Hepatocyte (in vitro differentiated cells): ENCODE results near the gene NTF4. TPM values are rescaled to one million over a fixed set of nuclear protein-coding genes. Genes with fewer than 3 reads are reported as not detected.
A peak's percentile ranks its signal among the peaks of the same experiment; 100 is the strongest.
"Not testable (repeated sequence)": the region's sequence is repeated elsewhere in the genome, so short reads cannot be mapped to it uniquely, and the experiment has no call there.

Experiments
- DNase-seq: peaks from one replicate; pipeline ENCODE4 v3.0.0-alpha.2; 2016; ENCODE audit warnings: low spot score
- H2AFZ ChIP-seq: fragments of 200-600 bp; sonication (generic); 2 replicates; pipeline ENCODE4 v1.6.0; 2016; ENCODE audit warnings: antibody characterized with exemption, mild to moderate bottlenecking
- H3K27ac ChIP-seq: fragments of 200-600 bp; sonication (generic); 2 replicates; pipeline ENCODE4 v1.5.1; 2016; ENCODE audit warnings: mild to moderate bottlenecking
- H3K27me3 ChIP-seq: fragments of 200-600 bp; sonication (generic); 2 replicates; pipeline ENCODE4 v1.6.1; 2016
- H3K36me3 ChIP-seq: fragments of 200-600 bp; sonication (generic); replicated peaks from 2 replicates; pipeline ENCODE4 v1.5.1; 2016; ENCODE audit warnings: low read depth; ENCODE audit not compliant: insufficient read depth
- H3K4me1 ChIP-seq: fragments of 200-600 bp; sonication (generic); 2 replicates; pipeline ENCODE4 v1.5.1; 2016; ENCODE audit warnings: mild to moderate bottlenecking, moderate library complexity; ENCODE audit not compliant: insufficient read depth
- H3K4me2 ChIP-seq: fragments of 200-600 bp; sonication (generic); 2 replicates; pipeline ENCODE4 v1.6.0; 2016
- H3K4me3 ChIP-seq: fragments of 200-600 bp; sonication (generic); 2 replicates; pipeline ENCODE4 v1.5.1; 2016; ENCODE audit warnings: mild to moderate bottlenecking
- H3K79me2 ChIP-seq: fragments of 200-600 bp; sonication (generic); 2 replicates; pipeline ENCODE4 v1.6.0; 2017; ENCODE audit warnings: mild to moderate bottlenecking
- H3K9me2 ChIP-seq: fragments of 200-600 bp; sonication (generic); replicated peaks from 2 replicates; pipeline ENCODE4 v1.6.0; 2017; ENCODE audit warnings: mild to moderate bottlenecking; ENCODE audit not compliant: insufficient read depth
- H3K9me3 ChIP-seq: fragments of 200-600 bp; sonication (generic); 2 replicates; pipeline ENCODE4 v1.5.1; 2016; ENCODE audit warnings: low read depth, mild to moderate bottlenecking
- H4K20me1 ChIP-seq: fragments of 200-600 bp; sonication (generic); 2 replicates; pipeline ENCODE4 v1.6.0; 2016; ENCODE audit warnings: mild to moderate bottlenecking; ENCODE audit not compliant: insufficient read depth, poor library complexity, severe bottlenecking
- EZH2 ChIP-seq: fragments of 200-600 bp; sonication (generic); IDR thresholded peaks from 2 replicates; pipeline ENCODE4 v1.6.1; 2016; ENCODE audit warnings: antibody characterized with exemption, mild to moderate bottlenecking, borderline replicate concordance
- EZH2phosphoT487 ChIP-seq: fragments of 200-600 bp; sonication (generic); IDR thresholded peaks from one replicate; pipeline ENCODE4 v1.6.1; 2018; ENCODE audit warnings: antibody characterized with exemption, mild to moderate bottlenecking, low read depth, moderate library complexity; ENCODE audit not compliant: unreplicated experiment, severe bottlenecking
- WGBS: methylation state at CpG from one replicate; pipeline ENCODE4 v1.1.6; 2016; ENCODE audit warnings: low lambda C conversion rate; ENCODE audit errors: missing lambda C conversion rate; 5-methylcytosine and 5-hydroxymethylcytosine counted together
- polyA plus RNA-seq: library from polyadenylated mRNA; unstranded; fragments of >200 nt; fragmentation: Nextera tagmentation; extraction: Ambion mirVana; gene quantifications from 2 replicates; pipeline ENCODE4 v1.2.1, GENCODE V29; 2016
- total RNA-seq: library from RNA; depleted of rRNA; stranded (reverse); fragments of >200 nt; gene quantifications from 2 replicates; pipeline ENCODE4 v1.2.3, GENCODE V29; 2014
- TF ChIP-seq, protein P1 (sequence below): fragments of 200-600 bp; sonication (generic); IDR thresholded peaks from 2 replicates; pipeline ENCODE4 v1.5.1; 2016; ENCODE audit warnings: antibody characterized with exemption, mild to moderate bottlenecking; ENCODE audit not compliant: poor library complexity

The NTF4 gene
- total and polyA plus RNA-seq, 2 experiments from 2014 or later, result 2.9 to 6.9 TPM

DNA sequence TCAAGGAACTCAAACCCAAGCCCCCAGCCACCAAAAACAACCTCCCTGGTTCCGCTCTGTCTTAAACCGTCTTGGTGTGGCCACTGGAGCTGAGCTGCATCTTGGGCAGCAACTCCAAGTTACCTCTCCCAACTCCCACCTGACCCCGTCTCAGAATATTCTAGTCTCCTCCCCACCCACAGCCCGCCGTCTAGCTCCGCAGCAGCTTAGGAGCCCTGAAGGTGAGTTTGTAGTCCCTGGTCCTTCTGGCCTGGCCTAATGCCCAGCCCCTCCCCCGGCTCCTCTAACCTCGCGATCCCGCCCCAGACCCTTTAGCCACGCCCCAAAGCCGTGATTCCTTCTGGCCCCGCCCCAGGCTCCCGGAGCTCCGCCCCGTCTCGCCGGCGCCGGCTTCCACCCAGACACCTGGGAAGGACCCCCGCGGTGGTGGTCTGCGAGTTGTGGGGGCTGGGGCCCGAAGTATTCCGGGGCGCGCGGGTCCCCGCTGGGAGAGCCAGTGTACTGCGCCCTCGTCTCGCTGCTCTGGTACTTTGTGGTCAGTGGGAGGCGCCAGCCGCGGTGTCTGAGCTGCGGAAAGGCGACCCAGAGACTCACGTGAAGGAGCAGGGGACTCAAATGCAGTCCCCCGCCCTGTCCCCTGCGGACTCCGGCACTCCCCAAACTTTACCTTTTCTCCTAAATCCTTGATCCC, 45.2 kb downstream of the NTF4 start:
- Histone ChIP-seq H3K4me3 (no peak overlapping the region), H3K27me3 (peaks cover 27% of the 10 kb centered on the region), H3K79me2 (no peaks in the 10 kb centered on the region), H3K4me1 (peaks cover 9% of the 10 kb centered on the region), H2AFZ (no peak overlapping the region), H3K27ac (no peak overlapping the region), H3K9me2 (no peaks in the 10 kb centered on the region), H3K36me3 (no peaks in the 10 kb centered on the region), H3K9me3 (no peaks in the 10 kb centered on the region), H4K20me1 (no peaks in the 10 kb centered on the region), H3K4me2 (peak overlapping the region; percentile 51)
- 44% methylated on average over 41 of the region's 41 CpGs for WGBS
- TF ChIP-seq EZH2, result no peak
- no peak for TF ChIP-seq EZH2phosphoT487
- TF ChIP-seq, protein P1, sequence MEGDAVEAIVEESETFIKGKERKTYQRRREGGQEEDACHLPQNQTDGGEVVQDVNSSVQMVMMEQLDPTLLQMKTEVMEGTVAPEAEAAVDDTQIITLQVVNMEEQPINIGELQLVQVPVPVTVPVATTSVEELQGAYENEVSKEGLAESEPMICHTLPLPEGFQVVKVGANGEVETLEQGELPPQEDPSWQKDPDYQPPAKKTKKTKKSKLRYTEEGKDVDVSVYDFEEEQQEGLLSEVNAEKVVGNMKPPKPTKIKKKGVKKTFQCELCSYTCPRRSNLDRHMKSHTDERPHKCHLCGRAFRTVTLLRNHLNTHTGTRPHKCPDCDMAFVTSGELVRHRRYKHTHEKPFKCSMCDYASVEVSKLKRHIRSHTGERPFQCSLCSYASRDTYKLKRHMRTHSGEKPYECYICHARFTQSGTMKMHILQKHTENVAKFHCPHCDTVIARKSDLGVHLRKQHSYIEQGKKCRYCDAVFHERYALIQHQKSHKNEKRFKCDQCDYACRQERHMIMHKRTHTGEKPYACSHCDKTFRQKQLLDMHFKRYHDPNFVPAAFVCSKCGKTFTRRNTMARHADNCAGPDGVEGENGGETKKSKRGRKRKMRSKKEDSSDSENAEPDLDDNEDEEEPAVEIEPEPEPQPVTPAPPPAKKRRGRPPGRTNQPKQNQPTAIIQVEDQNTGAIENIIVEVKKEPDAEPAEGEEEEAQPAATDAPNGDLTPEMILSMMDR, result peak; percentile 2
- DNase-seq, result peak; percentile 49

DNA sequence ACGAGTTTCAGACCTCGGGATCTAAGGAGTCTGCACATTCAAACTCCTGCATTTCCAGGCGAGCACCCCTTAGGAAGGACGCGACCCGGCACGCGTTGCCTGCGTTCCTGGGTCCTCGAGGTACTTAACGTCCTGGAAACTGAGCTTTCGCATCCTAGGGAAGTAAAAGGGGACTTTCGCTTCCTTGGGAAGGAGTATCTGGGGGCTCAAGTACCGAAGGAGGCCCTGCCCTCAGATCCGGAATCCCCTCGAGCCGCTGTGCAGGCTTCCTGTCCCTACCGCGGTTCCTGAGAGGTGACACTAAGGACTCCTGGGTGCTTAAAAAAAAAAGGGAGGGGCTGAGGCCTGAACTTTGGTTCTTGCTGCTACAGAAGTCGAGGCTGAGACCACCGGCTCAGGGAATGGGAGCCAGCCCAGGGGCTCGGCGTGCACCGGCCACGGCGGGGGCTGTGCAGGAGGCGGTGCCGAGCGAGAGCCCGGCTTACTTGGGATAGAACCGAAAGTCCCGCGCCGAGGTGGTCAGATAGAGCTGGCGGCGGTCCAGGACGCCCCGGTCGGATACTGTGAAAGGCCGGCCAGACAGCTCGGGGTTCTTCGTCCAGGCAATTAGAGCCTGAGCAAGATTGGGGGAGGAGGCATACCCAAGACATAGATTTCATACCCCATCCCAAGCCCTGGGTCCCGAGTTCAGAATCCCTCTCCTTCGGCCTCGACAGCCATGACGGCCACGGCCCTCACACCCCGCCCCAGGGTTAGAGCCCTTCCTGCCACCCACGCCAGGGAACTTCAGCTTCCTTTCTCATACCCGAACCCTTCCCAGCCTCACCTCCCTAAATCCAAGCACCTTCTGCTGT, 46.0 kb downstream of the NTF4 start:
- not testable (repeated sequence) for H3K36me3 ChIP-seq, H3K4me1 ChIP-seq, H3K9me3 ChIP-seq, DNase-seq, H4K20me1 ChIP-seq, H3K27ac ChIP-seq, H3K79me2 ChIP-seq, H3K9me2 ChIP-seq, H3K4me3 ChIP-seq
- peaks cover 27% of the 10 kb centered on the region for H3K27me3 ChIP-seq
- 64% methylated on average over 42 of the region's 50 CpGs for WGBS
- H3K4me2 ChIP-seq, result peak overlapping the region; percentile 91
- peak overlapping the region; percentile 6 for H2AFZ ChIP-seq

DNA sequence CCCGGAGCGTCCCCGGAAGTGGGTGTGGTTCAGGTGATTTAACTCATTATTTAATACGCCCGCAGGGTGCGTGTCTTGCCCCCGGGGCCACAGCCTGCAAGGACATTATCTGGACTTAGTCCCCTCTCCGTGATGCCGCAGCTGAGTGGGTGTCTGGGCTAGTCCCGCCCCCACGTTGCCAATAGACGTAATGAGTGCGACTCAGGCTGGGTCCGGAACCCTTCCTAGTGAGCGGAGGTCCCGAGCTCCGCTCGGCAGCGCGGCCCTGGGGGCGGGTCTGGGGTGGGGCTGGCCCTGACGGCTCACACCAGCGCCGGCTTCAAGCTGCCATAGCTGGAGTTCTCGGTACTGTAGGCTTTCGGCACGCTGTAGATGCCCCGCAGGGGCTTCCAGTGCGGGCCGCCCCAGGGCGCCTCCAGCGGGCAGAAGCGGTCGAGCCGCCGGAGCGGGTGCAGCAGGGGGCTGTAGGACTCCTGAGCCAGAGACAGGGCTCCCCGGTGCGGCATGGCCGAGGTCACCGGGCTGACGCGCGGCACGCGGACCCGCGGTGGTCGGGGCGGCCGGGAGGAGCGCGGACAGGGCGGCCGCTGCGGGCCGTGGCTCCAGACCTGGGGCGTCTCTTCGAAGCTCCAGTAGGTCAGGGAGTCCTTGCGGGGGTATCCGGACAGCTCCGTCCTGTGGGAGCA, 46.8 kb downstream of the NTF4 start:
- H2AFZ ChIP-seq, result peak overlapping the region; percentile 6
- DNase-seq, result peak; percentile 71
- H3K4me1 ChIP-seq, result peaks cover 9% of the 10 kb centered on the region
- H3K4me3 ChIP-seq, result peak overlapping the region; percentile 36
- H3K9me2 ChIP-seq, result no peaks in the 10 kb centered on the region
- TF ChIP-seq, protein P1, result peak; percentile 52
- no peak for TF ChIP-seq EZH2phosphoT487
- no peaks in the 10 kb centered on the region for H3K36me3 ChIP-seq
- WGBS, result 2% methylated on average over 59 of the region's 62 CpGs
- H4K20me1 ChIP-seq, result no peaks in the 10 kb centered on the region
- peaks cover 27% of the 10 kb centered on the region for H3K27me3 ChIP-seq
- H3K27ac ChIP-seq, result no peak overlapping the region
- no peaks in the 10 kb centered on the region for H3K9me3 ChIP-seq
- peak overlapping the region; percentile 91 for H3K4me2 ChIP-seq
- H3K79me2 ChIP-seq, result no peaks in the 10 kb centered on the region
